ENCODE results near the gene IFT20. TPM values are rescaled to one million over a fixed set of nuclear protein-coding genes. Genes with fewer than 3 reads are reported as not detected.

Gene IFT20
- total and polyA plus RNA-seq, 2 of the 13 experiments (the other 11 are each of a cell fraction or from before 2014, with no cell fraction given): 28.0 to 37.8 TPM

- DNase-seq (ENCODE audit: low spot score) (peak; percentile 82), FAIRE-seq (peak; percentile 37), ATAC-seq (peak; percentile 36)
- TSS peak; percentile 73 for BruUV-seq (replicated peaks)
- H3K27me3 ChIP-seq (ENCODE audit: control insufficient read depth in 1 of 2, insufficient read depth in 2 of 2, low read length in 2 of 2): no peaks in the 10 kb centered on the region; a peak in 1 of 5 replicates
- peak overlapping the region; percentile 72 for H3K27ac ChIP-seq (ENCODE audit: extremely low read length, insufficient read depth, low read length)
- peak overlapping the region; percentile 89 for H3K9ac ChIP-seq (ENCODE audit: insufficient read depth, low read depth, low read length)
- peak overlapping the region; percentile 80 for H3K4me2 ChIP-seq (ENCODE audit: low read depth, low read length)
- intact Hi-C loops (cut with micrococcal nuclease; ENCODE audit: unreplicated experiment): loop anchor here (1.0 kb wide), 1 partner anchor 34 kb away; the partner anchor contains the start of gene VTN
- H3K79me2 ChIP-seq (ENCODE audit: insufficient read depth, low read length): peaks cover 55% of the 10 kb centered on the region
- H3K36me3 ChIP-seq (replicated peaks in 1 of 2; ENCODE audit: control insufficient read depth in 1 of 2, insufficient read depth in 2 of 2, low read length in 2 of 2): peaks cover 8 to 18% of the 10 kb centered on the region in 2 experiments; a peak in 4 of 5 replicates
- H3K4me1 ChIP-seq (ENCODE audit: insufficient read depth, low read length): peaks cover 46% of the 10 kb centered on the region
- no peaks in the 10 kb centered on the region; the same call in 1 of the 2 replicates for H4K20me1 ChIP-seq (ENCODE audit: insufficient read depth, low read length)
- in situ Hi-C loops (cut with HindIII; ENCODE audit: extremely low pct_ligation_motif_present, low pct_unique_long_range_greater_than_20kb): no loop called here
- CTCF ChIA-PET (ENCODE audit: low intra/inter-chr PET ratio, low total read pairs): no interaction called here
- H2AFZ ChIP-seq (ENCODE audit: low read length): no peak overlapping the region
- WGBS (ENCODE audit: low lambda C conversion rate): 8% methylated on average over 26 of the region's 29 CpGs
- POLR2A ChIA-PET: interaction anchor here (1.0 to 2.5 kb wide), 18 partner anchors 9 to 615 kb away, joined by 3 to 68 read pairs (median 6); partner anchors contain the start of genes ALDOC, PHF12, POLDIP2 and SLC46A1
- peak overlapping the region; percentile 85 to 94 (median 92) for H3K4me3 ChIP-seq (replicated peaks in 1 of 3; ENCODE audit: insufficient read depth in 1 of 3, low read depth in 2 of 3, low read length in 3 of 3)
- H3K9me3 ChIP-seq (ENCODE audit: low read length): no peaks in the 10 kb centered on the region
- TF ChIP-seq FOSL2 (CRISPR knock-in tag; IDR thresholded peaks at IDR 0.05) (peak; percentile 31; the same call in 1 of the 2 replicates), ZNF256 (CRISPR knock-in tag; conservative IDR thresholded peaks at IDR 0.05) (0 out of 2 replicates have a peak, but pooled peaks have one; percentile 4), HINFP (CRISPR knock-in tag; IDR thresholded peaks at IDR 0.05; ENCODE audit: low read depth) (no peak), IRX3 (CRISPR knock-in tag; IDR thresholded peaks at IDR 0.05; ENCODE audit: borderline replicate concordance, low read depth) (0 out of 2 replicates have a peak, but pooled peaks have one; percentile 18), ZIK1 (CRISPR knock-in tag; IDR thresholded peaks at IDR 0.05; ENCODE audit: borderline replicate concordance, low read depth) (0 out of 2 replicates have a peak, but pooled peaks have one; percentile 8), KDM5A (IDR thresholded peaks at IDR 0.05; ENCODE audit: borderline replicate concordance, low read length) (0 out of 2 replicates have a peak, but pooled peaks have one; percentile 11), ZNF446 (CRISPR knock-in tag; IDR thresholded peaks at IDR 0.05) (no peak), HBP1 (CRISPR knock-in tag; IDR thresholded peaks at IDR 0.05; ENCODE audit: low read depth) (0 out of 2 replicates have a peak, but pooled peaks have one; percentile 72), SAFB2 (CRISPR knock-in tag; IDR thresholded peaks at IDR 0.05; ENCODE audit: borderline replicate concordance, low read depth) (no peak), ZNF879 (CRISPR knock-in tag; IDR thresholded peaks at IDR 0.05) (no peak), ZNF691 (CRISPR knock-in tag; IDR thresholded peaks at IDR 0.05; ENCODE audit: borderline replicate concordance, low read depth) (no peak), TIGD3 (CRISPR knock-in tag; IDR thresholded peaks at IDR 0.05; ENCODE audit: borderline replicate concordance) (no peak), ZBTB21 (CRISPR knock-in tag; IDR thresholded peaks at IDR 0.05) (peak; percentile 67; the same call in 1 of the 2 replicates), NR1H2 (CRISPR knock-in tag; IDR thresholded peaks at IDR 0.05; ENCODE audit: borderline replicate concordance, low read depth) (no peak), ZNF777 (CRISPR knock-in tag; IDR thresholded peaks at IDR 0.05) (no peak), RFX5 (IDR thresholded peaks at IDR 0.05; ENCODE audit: low read depth, low read length) (no peak), SMYD3 (CRISPR knock-in tag; IDR thresholded peaks at IDR 0.05) (no peak)
Measured at GRCh38 chr17:28335959-28336871, 943 bp upstream of the IFT20 start.

Measured in HepG2 (cell line).